HG03039 (cell line): ENCODE results near the gene ZBED3.
"Not testable (repeated sequence)": the region's sequence is repeated elsewhere in the genome, so short reads cannot be mapped to it uniquely, and the experiment has no call there.

ENCODE experiments used
- ATAC-seq: cut with Tn5 transposase; IDR thresholded peaks from one replicate; pipeline ENCODE4 v1.9.1; 2021; ENCODE audit warnings: mild to moderate bottlenecking, moderate library complexity; ENCODE audit not compliant: unreplicated experiment

ZBED3 gene

GRCh38 chr5:77086689-77087483, at the start of gene ZBED3:
Gene ZBED3, minus strand, starts transcription at chr5:77087285. Its CDS starts 9,407 bp downstream, at chr5:77077878.
- peak; percentile 53 for ATAC-seq

GRCh38 chr5:77133061-77133758, 46.1 kb upstream of the ZBED3 start:
- ATAC-seq, result no peak

- ATAC-seq, result no peak
These were observed 44.3 kb upstream of the ZBED3 start for GRCh38 chr5:77131361-77131760.

GRCh38 chr5:77129391-77129990, 42.4 kb upstream of the ZBED3 start:
- ATAC-seq, result no peak

- no peak for ATAC-seq
These were observed 41.5 kb upstream of the ZBED3 start for GRCh38 chr5:77128411-77129061.

GRCh38 chr5:77123057-77123456, 36.0 kb upstream of the ZBED3 start:
- no peak for ATAC-seq

- no peak for ATAC-seq
These were observed 33.6 kb upstream of the ZBED3 start for GRCh38 chr5:77120706-77121105.

- ATAC-seq, result no peak
These were observed 33.0 kb upstream of the ZBED3 start for GRCh38 chr5:77120086-77120485.

- no peak for ATAC-seq
These were observed 30.1 kb upstream of the ZBED3 start for GRCh38 chr5:77117161-77117560.

GRCh38 chr5:77107035-77107434, 19.9 kb upstream of the ZBED3 start:
- not testable (repeated sequence) for ATAC-seq

GRCh38 chr5:77104813-77105212, 17.7 kb upstream of the ZBED3 start:
- no peak for ATAC-seq

- no peak for ATAC-seq
These were observed 16.4 kb upstream of the ZBED3 start for GRCh38 chr5:77103457-77103856.

GRCh38 chr5:77102549-77102948, 15.5 kb upstream of the ZBED3 start:
- ATAC-seq, result no peak

GRCh38 chr5:77101298-77101697, 14.2 kb upstream of the ZBED3 start:
- ATAC-seq, result no peak

GRCh38 chr5:77095189-77095588, 8.1 kb upstream of the ZBED3 start:
- no peak for ATAC-seq

- ATAC-seq, result no peak
These were observed 588 bp upstream of the ZBED3 start for GRCh38 chr5:77087484-77088261.

- no peak for ATAC-seq
These were observed 757 bp downstream of the ZBED3 start for GRCh38 chr5:77086368-77086688.

GRCh38 chr5:77083088-77083487, 4.0 kb downstream of the ZBED3 start:
- ATAC-seq, result no peak

- no peak for ATAC-seq
These were observed 4.8 kb downstream of the ZBED3 start for GRCh38 chr5:77082280-77082679.

- no peak for ATAC-seq
These were observed 6.2 kb downstream of the ZBED3 start for GRCh38 chr5:77080905-77081304.

GRCh38 chr5:77080479-77080878, 6.6 kb downstream of the ZBED3 start:
- not testable (repeated sequence) for ATAC-seq
